GM19043 (cell line): ENCODE data around the gene PTPN22.
A peak's percentile ranks its signal among the peaks of the same experiment; 100 is the strongest.

Experiments used
- ATAC-seq: cut with Tn5 transposase; IDR thresholded peaks from one replicate; pipeline ENCODE4 v1.9.1; 2021; ENCODE audit warnings: low read depth; ENCODE audit not compliant: unreplicated experiment

PTPN22 gene

GRCh38 chr1:113804421-113805255 lies 66.9 kb downstream of the PTPN22 start:
- no peak for ATAC-seq

- ATAC-seq = no peak
Measured at GRCh38 chr1:113802367-113803007, 69.0 kb downstream of the PTPN22 start.

- no peak for ATAC-seq
Measured at GRCh38 chr1:113800487-113800886, 71.0 kb downstream of the PTPN22 start.

GRCh38 chr1:113797472-113797871 lies 74.0 kb downstream of the PTPN22 start:
- ATAC-seq = no peak

GRCh38 chr1:113793878-113794834 lies 77.4 kb downstream of the PTPN22 start:
- ATAC-seq = peak; percentile 83

- ATAC-seq = no peak
Measured at GRCh38 chr1:113792986-113793385, 78.5 kb downstream of the PTPN22 start.

GRCh38 chr1:113792471-113792870 lies 79.0 kb downstream of the PTPN22 start:
- ATAC-seq = no peak

GRCh38 chr1:113788802-113789201 lies 82.7 kb downstream of the PTPN22 start:
- ATAC-seq = no peak

- ATAC-seq = no peak
Measured at GRCh38 chr1:113787663-113788062, 83.8 kb downstream of the PTPN22 start.

- ATAC-seq = no peak
Measured at GRCh38 chr1:113786069-113786468, 85.4 kb downstream of the PTPN22 start.

GRCh38 chr1:113784104-113784779 lies 87.3 kb downstream of the PTPN22 start:
- ATAC-seq = peak; percentile 58

- ATAC-seq = peak; percentile 70
Measured at GRCh38 chr1:113783254-113784103, 88.0 kb downstream of the PTPN22 start.

- no peak for ATAC-seq
Measured at GRCh38 chr1:113782406-113782805, 89.1 kb downstream of the PTPN22 start.

- ATAC-seq = peak; percentile 49
Measured at GRCh38 chr1:113780374-113781146, 91.0 kb downstream of the PTPN22 start.

GRCh38 chr1:113779542-113779941 lies 92.0 kb downstream of the PTPN22 start:
- ATAC-seq = no peak

- no peak for ATAC-seq
Measured at GRCh38 chr1:113777561-113777960, 94.0 kb downstream of the PTPN22 start.

- no peak for ATAC-seq
Measured at GRCh38 chr1:113770031-113770430, 101.5 kb downstream of the PTPN22 start.

- ATAC-seq = no peak
Measured at GRCh38 chr1:113769601-113769970, 101.9 kb downstream of the PTPN22 start.
